Endothelial cell of hepatic sinusoid (primary cell): ENCODE measurements around the gene PCDHA5.
"Not testable (repeated sequence)": the region's sequence is repeated elsewhere in the genome, so short reads cannot be mapped to it uniquely, and the experiment has no call there.

ENCODE experiments used
- in situ Hi-C: cut with HindIII; loops from 2 replicates; pipeline ENCODE4 v1.10.0; 2017; ENCODE audit warnings: low sequenced_read_pairs

PCDHA5 gene

GRCh38 chr5:140821375-140822280, at the start of gene PCDHA5:
Gene PCDHA5, plus strand, starts transcription at chr5:140821613.
- in situ Hi-C loops, result no loop called here

GRCh38 chr5:140780512-140780911, 40.9 kb upstream of the PCDHA5 start:
- in situ Hi-C loops, result no loop called here

- in situ Hi-C loops, result no loop called here
Observed at GRCh38 chr5:140785905-140786686, 35.3 kb upstream of the PCDHA5 start, which contains the start of gene PCDHA1. Gene PCDHA1, plus strand, starts transcription at chr5:140786140.

GRCh38 chr5:140787422-140787821, 34.0 kb upstream of the PCDHA5 start:
- in situ Hi-C loops, result not testable (repeated sequence)

- in situ Hi-C loops, result not testable (repeated sequence)
Observed at GRCh38 chr5:140787849-140788504, 33.4 kb upstream of the PCDHA5 start.

GRCh38 chr5:140791089-140791488, 30.3 kb upstream of the PCDHA5 start:
- in situ Hi-C loops, result no loop called here

- in situ Hi-C loops, result no loop called here
Observed at GRCh38 chr5:140794595-140795258, 26.7 kb upstream of the PCDHA5 start, which contains the start of gene PCDHA2. Gene PCDHA2, plus strand, starts transcription at chr5:140794852.

- in situ Hi-C loops, result no loop called here
Observed at GRCh38 chr5:140795259-140795641, 26.2 kb upstream of the PCDHA5 start.

GRCh38 chr5:140796072-140796717, 25.2 kb upstream of the PCDHA5 start:
- in situ Hi-C loops, result not testable (repeated sequence)

- in situ Hi-C loops, result no loop called here
Observed at GRCh38 chr5:140796718-140797095, 24.7 kb upstream of the PCDHA5 start.

GRCh38 chr5:140800816-140801493, 20.5 kb upstream of the PCDHA5 start, which contains the start of gene PCDHA3:
Gene PCDHA3, plus strand, starts transcription at chr5:140801057.
- in situ Hi-C loops, result no loop called here

GRCh38 chr5:140801494-140801841, 19.9 kb upstream of the PCDHA5 start:
- in situ Hi-C loops, result no loop called here

- in situ Hi-C loops, result not testable (repeated sequence)
Observed at GRCh38 chr5:140802381-140802780, 19.0 kb upstream of the PCDHA5 start.

GRCh38 chr5:140802781-140803271, 18.6 kb upstream of the PCDHA5 start:
- in situ Hi-C loops, result no loop called here

- in situ Hi-C loops, result no loop called here
Observed at GRCh38 chr5:140806834-140807775, 14.3 kb upstream of the PCDHA5 start, which contains the start of gene PCDHA4. Gene PCDHA4, plus strand, starts transcription at chr5:140807068.

- in situ Hi-C loops, result not testable (repeated sequence)
Observed at GRCh38 chr5:140808241-140808888, 13.0 kb upstream of the PCDHA5 start.

GRCh38 chr5:140808889-140809291, 12.5 kb upstream of the PCDHA5 start:
- in situ Hi-C loops, result no loop called here

- in situ Hi-C loops, result no loop called here
Observed at GRCh38 chr5:140822281-140822629, 842 bp downstream of the PCDHA5 start.
